HEK293 (cell line): ENCODE results near the gene CCL18.

ENCODE experiments used
- CTCF ChIP-seq: fragments of 450-650 bp; formaldehyde crosslinking; IDR thresholded peaks from 2 replicates; pipeline ENCODE4 v1.5.1; 2016; ENCODE audit warnings: missing biosample characterization, missing genetic modification characterization
- HOXC10 ChIP-seq: sonication (generic); formaldehyde crosslinking; IDR thresholded peaks from 2 replicates; pipeline ENCODE4 v1.8.1; 2023; ENCODE audit warnings: mild to moderate bottlenecking, missing genetic modification reagents
- ZBTB21 ChIP-seq: fragments of 450-650 bp; formaldehyde crosslinking; IDR thresholded peaks from 2 replicates; pipeline ENCODE4 v1.5.1; 2017; ENCODE audit warnings: missing biosample characterization, missing genetic modification characterization
- ZNF133 ChIP-seq: fragments of 450-650 bp; formaldehyde crosslinking; IDR thresholded peaks from 2 replicates; pipeline ENCODE4 v1.5.1; 2016; ENCODE audit warnings: missing biosample characterization, missing genetic modification characterization
- ZNF274 ChIP-seq, 2 experiments: fragments of 200-500 bp in 1 of 2; fragments of 450-650 bp in 1 of 2; sonication (Bioruptor generic) in 1 of 2; formaldehyde crosslinking in 1 of 2; IDR thresholded peaks; 2 replicates each; pipeline versions ENCODE4 v1.5.1 to v1.6.1; 2014 to 2016; ENCODE audit warnings: borderline replicate concordance in 1 of 2, inconsistent platforms in 1 of 2, low read length in 1 of 2, missing biosample characterization in 1 of 2, missing genetic modification characterization in 1 of 2
- ZNF664 ChIP-seq: fragments of 450-650 bp; formaldehyde crosslinking; IDR thresholded peaks from 2 replicates; pipeline ENCODE4 v1.5.1; 2016; ENCODE audit warnings: missing biosample characterization, missing genetic modification characterization
- ZNF747 ChIP-seq: fragments of 450-650 bp; formaldehyde crosslinking; IDR thresholded peaks from 2 replicates; pipeline ENCODE4 v1.5.1; 2016; ENCODE audit warnings: missing biosample characterization, missing genetic modification characterization
- ZSCAN5A ChIP-seq: fragments of 450-650 bp; formaldehyde crosslinking; IDR thresholded peaks from 2 replicates; pipeline ENCODE4 v1.5.1; 2016; ENCODE audit warnings: missing biosample characterization, missing genetic modification characterization

GRCh38 chr17:36092230-36092629 lies 28.2 kb downstream of the CCL18 start:
- TF ChIP-seq CTCF (tag by site-specific recombination) (no peak), ZNF664 (no peak), HOXC10 (no peak), ZSCAN5A (tag by site-specific recombination) (no peak), ZNF274 (IDR thresholded peaks at IDR 0.05; ENCODE audit: low read length) (no peak), ZNF274 (tag by site-specific recombination; IDR thresholded peaks at IDR 0.05; ENCODE audit: borderline replicate concordance) (no peak), ZNF133 (tag by site-specific recombination) (no peak), ZBTB21 (tag by site-specific recombination) (no peak), ZNF747 (tag by site-specific recombination) (no peak)
